ENCODE measurements around the gene SLX9. TPM values are rescaled to one million over a fixed set of nuclear protein-coding genes. Genes with fewer than 3 reads are reported as not detected.
"Not testable (repeated sequence)": the region's sequence is repeated elsewhere in the genome, so short reads cannot be mapped to it uniquely, and the experiment has no call there.

SLX9 gene
- total RNA-seq, 1 donor from 2014 or later, result 8.3 TPM

- H3K36me3 ChIP-seq, result no peaks in the 10 kb centered on the region
- intact Hi-C loops (cut with DNase I), result no loop called here
- no peaks in the 10 kb centered on the region for H3K27me3 ChIP-seq
- no peak overlapping the region for H3K27ac ChIP-seq
- peaks cover 5% of the 10 kb centered on the region for H3K4me1 ChIP-seq
- no peak for DNase-seq (ENCODE audit: extremely low spot score in 2 of 2)
- H3K4me3 ChIP-seq, result no peak overlapping the region
- H3K9me3 ChIP-seq, result no peaks in the 10 kb centered on the region
- TF ChIP-seq POLR2AphosphoS5 (IDR thresholded peaks at IDR 0.05; ENCODE audit: insufficient read depth in 1 of 2, low read depth in 1 of 2) (no peak), CTCF (IDR thresholded peaks at IDR 0.05) (no peak), POLR2A (IDR thresholded peaks at IDR 0.05) (no peak)
Observed at GRCh38 chr21:45022736-45023135, 82.9 kb downstream of the SLX9 start.

GRCh38 chr21:45024516-45024915, 84.7 kb downstream of the SLX9 start:
- DNase-seq (ENCODE audit: extremely low spot score in 2 of 2); intact Hi-C loops (cut with DNase I); H3K4me1 ChIP-seq; H3K4me3 ChIP-seq; H3K9me3 ChIP-seq; H3K36me3 ChIP-seq; H3K27me3 ChIP-seq; H3K27ac ChIP-seq: not testable (repeated sequence)

- TF ChIP-seq POLR2A (IDR thresholded peaks at IDR 0.05) (no peak), POLR2AphosphoS5 (IDR thresholded peaks at IDR 0.05; ENCODE audit: insufficient read depth in 1 of 2, low read depth in 1 of 2) (no peak), CTCF (IDR thresholded peaks at IDR 0.05) (no peak)
- Histone ChIP-seq H3K4me3 (no peak overlapping the region), H3K27me3 (no peaks in the 10 kb centered on the region), H3K4me1 (peaks cover 4% of the 10 kb centered on the region), H3K9me3 (no peaks in the 10 kb centered on the region), H3K27ac (no peak overlapping the region), H3K36me3 (no peaks in the 10 kb centered on the region)
- no peak for DNase-seq (ENCODE audit: extremely low spot score in 2 of 2)
- intact Hi-C loops (cut with DNase I), result no loop called here
Observed at GRCh38 chr21:45026066-45026745, 86.4 kb downstream of the SLX9 start.

Other genes with a start within 250 kb of the SLX9 start
- not detected for gene KRTAP10-12, start 242.9 kb upstream of the SLX9 start, total RNA-seq
- not detected for gene TSPEAR, start 228.5 kb upstream of the SLX9 start, total RNA-seq
- gene UBE2G2, start 138.2 kb upstream of the SLX9 start, total RNA-seq, result 96.5 TPM
- 70.0 TPM for gene SUMO3, start 122.0 kb upstream of the SLX9 start, total RNA-seq
- 165 TPM for gene PTTG1IP, start 66.3 kb upstream of the SLX9 start, total RNA-seq
- 35.1 TPM for gene ITGB2, start 19.1 kb upstream of the SLX9 start, total RNA-seq
- 19.6 TPM for gene ADARB1, start 134.6 kb downstream of the SLX9 start, total RNA-seq